ENCODE measurements around the gene DSPP. TPM values are rescaled to one million over a fixed set of nuclear protein-coding genes. Genes with fewer than 3 reads are reported as not detected.

DSPP gene
- not detected in 2 replicates for total RNA-seq

GRCh38 chr4:87608229-87608628 lies at the start of gene DSPP:
TSS of gene DSPP (plus strand) at chr4:87608529. CDS start at chr4:87610909, 2,380 bp downstream.

GRCh38 chr4:87649980-87650379 lies 41.7 kb downstream of the DSPP start, which contains the start of gene DMP1:
TSS of gene DMP1 (plus strand) at chr4:87650280. CDS start at chr4:87656493, 6,213 bp downstream.

Other genes with a start within 250 kb of the DSPP start
- gene HSD17B11, start 217.3 kb upstream of the DSPP start, total RNA-seq, result 36.3 and 40.0 TPM in 2 replicates
- 15.9 and 16.6 TPM in 2 replicates for gene NUDT9, start 186.0 kb upstream of the DSPP start, total RNA-seq
- 1.3 and 1.5 TPM in 2 replicates for gene SPARCL1, start 79.2 kb upstream of the DSPP start, total RNA-seq
- not detected in 2 replicates for gene DMP1, start 41.8 kb downstream of the DSPP start, total RNA-seq
- not detected in 2 replicates for gene IBSP, start 191.0 kb downstream of the DSPP start, total RNA-seq
- gene MEPE, start 224.4 kb downstream of the DSPP start, total RNA-seq, result not detected in 2 replicates